Thymus (tissue), 11 donors: ENCODE results near the gene CALML5. TPM values are rescaled to one million over a fixed set of nuclear protein-coding genes. Genes with fewer than 3 reads are reported as not detected.

ENCODE experiments used
- DNase-seq, 9 donors: peaks; one replicate each; pipeline ENCODE4 v3.0.0-alpha.2; 2013; ENCODE audit warnings: low spot score in 9 of 9, low read depth in 6 of 9, missing footprints in 1 of 9
- H3K27ac ChIP-seq, 2 donors: one replicate each; pipeline ENCODE4 v1.5.1; 2013; ENCODE audit warnings: control low read depth in 1 of 2, low read depth in 1 of 2, low read length in 1 of 2, mild to moderate bottlenecking in 1 of 2, moderate library complexity in 1 of 2
- H3K27me3 ChIP-seq, 2 donors: one replicate each; pipeline ENCODE4 v1.5.1; 2013; ENCODE audit warnings: low read length in 1 of 2; ENCODE audit not compliant: control insufficient read depth in 2 of 2, insufficient read depth in 1 of 2
- H3K36me3 ChIP-seq, 2 donors: one replicate each; pipeline ENCODE4 v1.5.1; 2013; ENCODE audit warnings: low read length in 1 of 2, mild to moderate bottlenecking in 1 of 2, moderate library complexity in 1 of 2; ENCODE audit not compliant: control insufficient read depth in 2 of 2, insufficient read depth in 2 of 2
- H3K4me1 ChIP-seq, 2 donors: one replicate each; pipeline ENCODE4 v1.5.1; 2013; ENCODE audit warnings: low read length in 2 of 2; ENCODE audit not compliant: control insufficient read depth in 2 of 2, insufficient read depth in 2 of 2
- H3K4me3 ChIP-seq, 2 donors: one replicate each; pipeline ENCODE4 v1.5.1; 2013; ENCODE audit warnings: low read length in 2 of 2, control low read depth in 1 of 2, mild to moderate bottlenecking in 1 of 2
- H3K9me3 ChIP-seq, 2 donors: one replicate each; pipeline ENCODE4 v1.5.1; 2013; ENCODE audit warnings: low read length in 1 of 2, mild to moderate bottlenecking in 1 of 2; ENCODE audit not compliant: control insufficient read depth in 2 of 2, insufficient read depth in 1 of 2
- whole genome bisulfite sequencing: extraction: QIAGEN DNeasy Blood & Tissue Kit; methylation state at CpG from one replicate; pipeline ENCODE4 v1.1.7; 2013; 5-methylcytosine and 5-hydroxymethylcytosine counted together
- polyA plus RNA-seq: library from polyadenylated mRNA; stranded (reverse); fragments of 200-250 nt; gene quantifications from one replicate; pipeline ENCODE4 v1.2.3, GENCODE V29; 2013
- total RNA-seq: library from RNA; stranded (reverse); fragments of 120-200 nt; gene quantifications from one replicate; pipeline ENCODE4 v1.2.4, GENCODE V29; 2013
- donor health status: healthy.

Gene CALML5
- total and polyA plus RNA-seq, 2 donors, result 32.6 to 368 TPM

GRCh38 chr10:5506751-5507648 lies 7.6 kb upstream of the CALML5 start:
- no peak for DNase-seq
- H3K9me3 ChIP-seq, result no peaks in the 10 kb centered on the region
- H3K4me1 ChIP-seq, result peaks cover 0 to 19% of the 10 kb centered on the region in 2 donors
- H3K27ac ChIP-seq, result no peak overlapping the region
- WGBS, result 93% methylated on average over 19 of the region's 19 CpGs
- H3K27me3 ChIP-seq, result peaks cover 0 to 9% of the 10 kb centered on the region in 2 donors
- H3K4me3 ChIP-seq, result no peak overlapping the region
- no peaks in the 10 kb centered on the region for H3K36me3 ChIP-seq

DNA sequence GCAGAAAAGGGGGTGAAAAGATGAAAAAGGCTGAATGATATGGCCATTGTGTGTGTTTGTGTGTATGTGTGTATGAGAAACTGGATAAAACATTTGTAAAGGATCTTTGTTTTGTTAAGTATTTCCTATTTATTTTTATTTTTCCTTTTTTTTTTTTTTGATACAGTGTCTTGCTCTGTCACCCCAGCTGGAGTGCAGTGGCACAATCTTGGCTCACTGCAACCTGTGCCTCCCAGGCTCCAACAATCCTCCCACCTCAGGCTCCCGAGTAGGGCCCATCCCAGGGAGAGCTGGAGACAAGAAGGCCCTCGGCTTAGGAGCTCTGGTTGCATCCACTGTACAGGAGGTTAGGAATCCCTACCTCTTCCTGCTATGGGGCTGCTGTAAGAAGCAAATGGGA lies 6.9 kb upstream of the CALML5 start:
- Histone ChIP-seq H3K4me3 (no peak overlapping the region), H3K4me1 (peaks cover 0 to 19% of the 10 kb centered on the region in 2 donors), H3K27me3 (peaks cover 0 to 9% of the 10 kb centered on the region in 2 donors), H3K36me3 (no peaks in the 10 kb centered on the region), H3K27ac (no peak overlapping the region), H3K9me3 (no peaks in the 10 kb centered on the region)
- 95% methylated on average over 2 of the region's 2 CpGs for WGBS
- DNase-seq, result no peak

GRCh38 chr10:5504146-5505072 lies 5.0 kb upstream of the CALML5 start:
- DNase-seq, result no peak
- peak overlapping the region in 1 of 2 donors; percentile 7 for H3K27ac ChIP-seq

DNA sequence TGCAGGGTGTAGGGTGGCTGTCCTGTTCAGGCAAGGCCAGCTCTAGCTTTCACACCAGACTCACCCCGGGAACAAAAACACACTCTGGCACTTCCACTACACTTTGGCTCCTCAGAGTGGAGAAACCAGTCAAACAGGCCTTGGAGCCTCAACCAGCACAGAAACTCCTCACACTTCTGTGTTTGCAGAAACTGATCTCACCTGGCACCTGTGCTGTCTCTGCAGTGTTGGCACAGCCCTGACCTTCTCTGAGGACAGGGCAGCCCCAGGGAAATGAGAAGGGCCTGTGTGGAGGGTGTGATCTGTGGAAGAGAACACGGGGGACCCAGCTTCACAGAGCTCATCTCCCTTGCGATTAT lies 4.1 kb upstream of the CALML5 start:
- peaks cover 0 to 19% of the 10 kb centered on the region in 2 donors for H3K4me1 ChIP-seq
- no peak overlapping the region for H3K27ac ChIP-seq
- peaks cover 0 to 13% of the 10 kb centered on the region in 2 donors for H3K27me3 ChIP-seq

More at GRCh38 chr10:5504146-5505072, 5.0 kb upstream of the CALML5 start:
- peaks cover 0 to 13% of the 10 kb centered on the region in 2 donors for H3K27me3 ChIP-seq
- H3K36me3 ChIP-seq, result no peaks in the 10 kb centered on the region
- WGBS, result 81% methylated on average over 18 of the region's 18 CpGs
- H3K4me1 ChIP-seq, result peaks cover 0 to 19% of the 10 kb centered on the region in 2 donors
- H3K4me3 ChIP-seq, result no peak overlapping the region
- no peaks in the 10 kb centered on the region for H3K9me3 ChIP-seq

GRCh38 chr10:5502571-5503476 lies 3.5 kb upstream of the CALML5 start:
- H3K36me3 ChIP-seq, result no peaks in the 10 kb centered on the region
- no peak overlapping the region for H3K4me3 ChIP-seq
- H3K4me1 ChIP-seq, result peaks cover 0 to 19% of the 10 kb centered on the region in 2 donors
- WGBS, result 88% methylated on average over 14 of the region's 14 CpGs
- no peak overlapping the region for H3K27ac ChIP-seq
- H3K27me3 ChIP-seq, result peaks cover 0 to 12% of the 10 kb centered on the region in 2 donors
- no peak for DNase-seq
- no peaks in the 10 kb centered on the region for H3K9me3 ChIP-seq

More for the DNA sequence above, 4.1 kb upstream of the CALML5 start:
- Histone ChIP-seq H3K9me3 (no peaks in the 10 kb centered on the region), H3K36me3 (no peaks in the 10 kb centered on the region), H3K4me3 (no peak overlapping the region)
- peak in 1 of 9 donors; percentile 30 for DNase-seq
- WGBS, result 94% methylated on average over 3 of the region's 3 CpGs

DNA sequence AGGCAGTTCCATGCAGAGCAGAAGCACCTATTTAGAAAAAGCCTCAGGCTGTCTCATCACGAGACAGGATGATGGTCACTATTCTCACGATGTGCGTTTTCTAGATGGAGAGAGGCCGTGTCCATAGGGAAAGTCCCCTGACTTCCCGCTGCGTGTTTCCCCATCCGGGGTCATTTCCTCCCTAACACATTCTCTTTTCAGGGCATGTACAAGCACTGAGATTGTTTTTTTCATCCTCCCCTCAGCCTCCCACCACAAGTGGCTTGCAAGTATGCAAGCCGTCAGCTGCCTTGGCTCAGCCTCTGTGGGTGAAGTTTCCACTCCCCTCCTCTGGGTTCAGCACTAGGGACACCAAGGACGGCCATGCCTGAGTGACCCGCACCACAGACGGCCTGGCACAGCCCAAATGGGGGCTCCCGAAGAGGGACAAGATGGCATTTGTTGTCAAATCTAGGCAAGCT lies 2.7 kb upstream of the CALML5 start:
- Histone ChIP-seq H3K27ac (no peak overlapping the region), H3K27me3 (peaks cover 0 to 9% of the 10 kb centered on the region in 2 donors), H3K36me3 (no peaks in the 10 kb centered on the region), H3K9me3 (no peaks in the 10 kb centered on the region), H3K4me3 (no peak overlapping the region), H3K4me1 (peaks cover 0 to 19% of the 10 kb centered on the region in 2 donors)
- no peak for DNase-seq
- 86% methylated on average over 12 of the region's 12 CpGs for WGBS

GRCh38 chr10:5500910-5501309 lies 1.5 kb upstream of the CALML5 start:
- Histone ChIP-seq H3K36me3 (no peaks in the 10 kb centered on the region), H3K27me3 (peaks cover 0 to 9% of the 10 kb centered on the region in 2 donors), H3K27ac (no peak overlapping the region), H3K9me3 (no peaks in the 10 kb centered on the region), H3K4me3 (no peak overlapping the region), H3K4me1 (peaks cover 0 to 19% of the 10 kb centered on the region in 2 donors)
- DNase-seq, result no peak
- 94% methylated on average over 5 of the region's 5 CpGs for WGBS

DNA sequence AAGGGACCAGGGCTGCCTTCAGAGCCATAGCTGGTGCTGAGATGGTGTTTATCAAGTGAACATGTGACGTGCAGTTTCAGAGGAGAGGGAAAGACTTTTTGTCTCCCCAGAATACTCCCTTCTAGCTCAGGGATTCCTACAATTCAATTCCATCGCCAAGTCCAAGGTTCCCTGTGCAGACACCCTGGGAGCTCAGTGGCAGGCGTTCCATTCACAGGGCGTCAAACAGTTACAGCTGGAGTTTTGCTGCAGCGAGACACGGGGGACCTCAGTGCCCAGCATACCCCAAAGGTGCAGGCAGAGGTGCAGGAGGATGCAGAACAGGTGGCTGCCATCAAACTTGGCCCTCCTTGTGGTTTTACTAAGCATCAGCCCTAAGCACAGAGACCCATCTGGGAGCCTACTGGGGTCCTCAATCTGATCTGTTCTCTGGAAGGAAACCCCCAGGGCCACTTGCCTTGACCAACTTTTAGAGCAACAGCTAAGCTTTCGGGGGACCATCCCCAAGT lies 846 bp upstream of the CALML5 start:
- WGBS, result 95% methylated on average over 7 of the region's 7 CpGs
- H3K27ac ChIP-seq, result no peak overlapping the region
- no peak overlapping the region for H3K4me3 ChIP-seq
- H3K27me3 ChIP-seq, result peaks cover 0 to 9% of the 10 kb centered on the region in 2 donors
- DNase-seq, result no peak
- peaks cover 0 to 19% of the 10 kb centered on the region in 2 donors for H3K4me1 ChIP-seq
- no peaks in the 10 kb centered on the region for H3K36me3 ChIP-seq
- no peaks in the 10 kb centered on the region for H3K9me3 ChIP-seq
